H1 (cell line): ENCODE data around the gene TRABD2A. TPM values are rescaled to one million over a fixed set of nuclear protein-coding genes. Genes with fewer than 3 reads are reported as not detected.
A peak's percentile ranks its signal among the peaks of the same experiment; 100 is the strongest.

Experiments
- CTCF ChIA-PET: fragments of 300-600 bp; sonication (Branson Sonifier 250); formaldehyde crosslinking; loops from one replicate; lab custom pipeline; 2021; ENCODE audit not compliant: partially characterized antibody; lab: Charles Lee
- POLR2A ChIA-PET: fragments of 300-600 bp; sonication (Branson Sonifier 250); formaldehyde crosslinking; loops from one replicate; lab custom pipeline; 2021; ENCODE audit warnings: inconsistent platforms; ENCODE audit not compliant: partially characterized antibody; lab: Charles Lee
- DNase-seq, 2 experiments: peaks; one replicate each; pipeline versions ENCODE4 v3.0.0 to v3.0.0-alpha.2; 2010 to 2022; ENCODE audit warnings: low spot score in 2 of 2, low read depth in 1 of 2, mixed read lengths in 1 of 2
- FAIRE-seq: peaks from 2 replicates; lab custom pipeline; 2011; peaks lifted over from hg19 to GRCh38; lab: Jason Lieb, UNC
- H2AFZ ChIP-seq: 2 replicates; pipeline ENCODE4 v1.8.1; 2012; ENCODE audit warnings: low read length, inconsistent platforms
- H2AK5ac ChIP-seq: 2 replicates; pipeline ENCODE4 v1.6.1; 2013; ENCODE audit warnings: low read depth, low read length
- H2BK120ac ChIP-seq: replicated peaks from 2 replicates; pipeline ENCODE3; 2013; ENCODE audit warnings: low read depth, low read length, inconsistent platforms
- H2BK12ac ChIP-seq: 2 replicates; pipeline ENCODE4 v1.6.1; 2013; ENCODE audit warnings: low read depth, low read length
- H2BK15ac ChIP-seq: 2 replicates; pipeline ENCODE4 v1.6.1; 2013; ENCODE audit warnings: low read length
- H2BK20ac ChIP-seq: 2 replicates; pipeline ENCODE4 v1.6.1; 2013; ENCODE audit warnings: low read length
- H2BK5ac ChIP-seq: 2 replicates; pipeline ENCODE4 v1.6.1; 2013; ENCODE audit warnings: low read depth, low read length
- H3K14ac ChIP-seq: 2 replicates; pipeline ENCODE4 v1.6.1; 2013; ENCODE audit warnings: inconsistent platforms; ENCODE audit not compliant: insufficient read length
- H3K18ac ChIP-seq: 2 replicates; pipeline ENCODE4 v1.6.1; 2013; ENCODE audit warnings: low read length; ENCODE audit errors: extremely low read depth
- H3K23ac ChIP-seq: 2 replicates; pipeline ENCODE4 v1.6.1; 2013; ENCODE audit warnings: inconsistent platforms; ENCODE audit not compliant: insufficient read length
- H3K23me2 ChIP-seq: 2 replicates; pipeline ENCODE4 v1.6.1; 2013; ENCODE audit warnings: low read depth, low read length
- H3K27ac ChIP-seq: 2 replicates; pipeline ENCODE4 v1.6.1; 2011; ENCODE audit warnings: low read depth, low read length, inconsistent platforms
- H3K27me3 ChIP-seq, 4 experiments: replicated peaks in 1 of 4; 1 replicate in 1 of 4; 2 replicates in 3 of 4; pipeline versions ENCODE4 v1.6.1 to v1.8.1; 2011 to 2013; ENCODE audit warnings: low read length in 3 of 4, mild to moderate bottlenecking in 3 of 4, inconsistent platforms in 2 of 4, mixed read lengths in 2 of 4, moderate library complexity in 1 of 4; ENCODE audit not compliant: control insufficient read depth in 3 of 4, insufficient read depth in 3 of 4; ENCODE audit errors: extremely low read depth in 1 of 4
- H3K36me3 ChIP-seq, 4 experiments: 2 replicates each; pipeline versions ENCODE4 v1.6.1 to v1.8.1; 2011 to 2013; ENCODE audit warnings: mild to moderate bottlenecking in 4 of 4, low read length in 3 of 4, moderate library complexity in 2 of 4, control low read depth in 1 of 4, inconsistent platforms in 1 of 4; ENCODE audit not compliant: insufficient read depth in 4 of 4, control insufficient read depth in 2 of 4
- H3K4ac ChIP-seq: replicated peaks from 2 replicates; pipeline ENCODE3; 2013; ENCODE audit warnings: low read length, low read depth, mixed read lengths, inconsistent platforms; ENCODE audit not compliant: insufficient read length
- H3K4me1 ChIP-seq, 4 experiments: replicated peaks in 1 of 4; 1 replicate in 1 of 4; 2 replicates in 3 of 4; pipeline versions ENCODE4 v1.6.1 to v1.8.1; 2011 to 2013; ENCODE audit warnings: low read length in 3 of 4, inconsistent platforms in 2 of 4, mixed read lengths in 1 of 4; ENCODE audit not compliant: insufficient read depth in 4 of 4, control insufficient read depth in 3 of 4
- H3K4me2 ChIP-seq, 2 experiments: 2 replicates each; pipeline versions ENCODE4 v1.6.1 to v1.8.1; 2011 to 2013; ENCODE audit warnings: low read depth in 2 of 2, low read length in 2 of 2, control low read depth in 1 of 2, inconsistent platforms in 1 of 2, mild to moderate bottlenecking in 1 of 2; ENCODE audit not compliant: insufficient read depth in 1 of 2
- H3K4me3 ChIP-seq, 4 experiments: fragments of 200-600, 300-600 bp in 1 of 4; sonication (generic), shearing (Covaris generic), sonication (Bioruptor Twin) in 1 of 4; 2 replicates each; pipeline versions ENCODE4 v1.5.1 to v1.8.1; 2011 to 2016; ENCODE audit warnings: low read length in 4 of 4, low read depth in 3 of 4, control low read depth in 2 of 4, inconsistent platforms in 2 of 4, mild to moderate bottlenecking in 2 of 4, mixed read lengths in 1 of 4, moderate library complexity in 1 of 4; ENCODE audit not compliant: insufficient read depth in 2 of 4; ENCODE audit errors: extremely low read depth in 1 of 4
- H3K56ac ChIP-seq: replicated peaks from 2 replicates; pipeline ENCODE3; 2013; ENCODE audit warnings: low read depth, mild to moderate bottlenecking, mixed read lengths, low read length, inconsistent platforms; ENCODE audit not compliant: insufficient read length
- H3K79me1 ChIP-seq: 2 replicates; pipeline ENCODE4 v1.6.1; 2013; ENCODE audit warnings: low read depth, low read length, control low read depth
- H3K79me2 ChIP-seq, 2 experiments: 2 replicates each; pipeline versions ENCODE4 v1.6.1 to v1.8.1; 2012 to 2013; ENCODE audit warnings: low read length in 2 of 2, mild to moderate bottlenecking in 2 of 2, inconsistent platforms in 1 of 2; ENCODE audit not compliant: insufficient read depth in 2 of 2, control insufficient read depth in 1 of 2
- H3K9ac ChIP-seq, 4 experiments: replicated peaks in 1 of 4; 1 replicate in 1 of 4; 2 replicates in 3 of 4; pipeline versions ENCODE4 v1.6.1 to v1.8.1; 2011 to 2013; ENCODE audit warnings: low read depth in 3 of 4, low read length in 3 of 4, control low read depth in 2 of 4, mild to moderate bottlenecking in 2 of 4, moderate library complexity in 2 of 4, inconsistent platforms in 1 of 4; ENCODE audit errors: extremely low read depth in 1 of 4
- H3K9me3 ChIP-seq, 2 experiments: 2 replicates each; pipeline versions ENCODE4 v1.6.1 to v1.8.1; 2012 to 2013; ENCODE audit warnings: mild to moderate bottlenecking in 2 of 2, moderate library complexity in 2 of 2, control low read depth in 1 of 2, inconsistent platforms in 1 of 2, low read depth in 1 of 2, low read length in 1 of 2, mixed read lengths in 1 of 2; ENCODE audit not compliant: insufficient read depth in 2 of 2
- H4K20me1 ChIP-seq, 2 experiments: replicated peaks in 1 of 2; 2 replicates each; pipeline versions ENCODE3 to v1.8.1; 2011 to 2013; ENCODE audit warnings: inconsistent platforms in 2 of 2, low read length in 2 of 2, mild to moderate bottlenecking in 1 of 2; ENCODE audit not compliant: insufficient read depth in 2 of 2, control insufficient read depth in 1 of 2
- H4K5ac ChIP-seq: 2 replicates; pipeline ENCODE4 v1.6.1; 2013; ENCODE audit warnings: low read length, low read depth, mixed read lengths, inconsistent platforms; ENCODE audit not compliant: insufficient read length
- H4K8ac ChIP-seq: 2 replicates; pipeline ENCODE4 v1.8.0; 2013; ENCODE audit warnings: mild to moderate bottlenecking, moderate library complexity, low read length, inconsistent platforms; ENCODE audit not compliant: insufficient read depth; ENCODE audit errors: extremely low read depth
- H4K91ac ChIP-seq: replicated peaks from 2 replicates; pipeline ENCODE3; 2013; ENCODE audit warnings: low read length, mixed read lengths, inconsistent platforms; ENCODE audit not compliant: insufficient read length
- CHD2 ChIP-seq: IDR thresholded peaks from 2 replicates; pipeline ENCODE4 v1.6.1; 2012; ENCODE audit warnings: low read length, improper control_type of control experiment
- CREB1 ChIP-seq: IDR thresholded peaks from 2 replicates; pipeline ENCODE4 v1.6.1; 2012; ENCODE audit warnings: inconsistent platforms
- CTBP2 ChIP-seq: IDR thresholded peaks from 2 replicates; pipeline ENCODE4 v1.7.0; 2011; ENCODE audit warnings: borderline replicate concordance, mild to moderate bottlenecking, moderate library complexity, mixed read lengths, low read length; ENCODE audit not compliant: insufficient read depth, insufficient read length
- EGR1 ChIP-seq: IDR thresholded peaks from 2 replicates; pipeline ENCODE4 v1.6.1; 2011; ENCODE audit warnings: low read depth, low read length, borderline replicate concordance
- GTF2F1 ChIP-seq: IDR thresholded peaks from 2 replicates; pipeline ENCODE4 v1.6.1; 2012; ENCODE audit warnings: low read depth, low read length, improper control_type of control experiment, borderline replicate concordance
- JUND ChIP-seq: IDR thresholded peaks from 2 replicates; pipeline ENCODE4 v1.6.1; 2011; ENCODE audit warnings: mild to moderate bottlenecking, improper control_type of control experiment, low read length
- MAFK ChIP-seq: IDR thresholded peaks from 2 replicates; pipeline ENCODE4 v1.6.1; 2012; ENCODE audit warnings: low read depth, mild to moderate bottlenecking, improper control_type of control experiment, low read length
- RNF2 ChIP-seq: fragments of 200-900, 300-1000 bp; sonication (generic); IDR thresholded peaks from 2 replicates; pipeline ENCODE4 v1.7.1; 2016; ENCODE audit warnings: borderline replicate concordance, low read depth, mild to moderate bottlenecking, antibody characterized with exemption, low read length; ENCODE audit not compliant: poor library complexity, severe bottlenecking; ENCODE audit errors: missing control alignments
- SIX5 ChIP-seq: IDR thresholded peaks from 2 replicates; pipeline ENCODE4 v1.6.1; 2011; ENCODE audit warnings: mild to moderate bottlenecking, low read depth, low read length
- TEAD4 ChIP-seq: IDR thresholded peaks from 2 replicates; pipeline ENCODE4 v1.6.1; 2012; ENCODE audit warnings: low read depth, low read length, inconsistent platforms, mixed read lengths
- ZNF274 ChIP-seq: IDR thresholded peaks from 2 replicates; pipeline ENCODE4 v1.7.0; 2012; ENCODE audit warnings: low read length, borderline replicate concordance; ENCODE audit errors: extremely low read depth
- WGBS, 2 experiments: shearing (Covaris generic) in 1 of 2; methylation state at CpG; one replicate each; pipeline versions ENCODE4 v1.1.6 to v1.1.7; 2013 to 2015; ENCODE audit warnings: low lambda C conversion rate in 2 of 2, mixed read lengths in 2 of 2, inconsistent platforms in 1 of 2, low coverage in 1 of 2, missing lambda C conversion rate in 1 of 2; ENCODE audit not compliant: insufficient replicate concordance in 2 of 2, insufficient coverage in 1 of 2, insufficient read length in 1 of 2; ENCODE audit errors: extremely low coverage in 1 of 2, missing lambda C conversion rate in 1 of 2; 5-methylcytosine and 5-hydroxymethylcytosine counted together
- polyA plus RNA-seq, 7 experiments: library from polyadenylated mRNA; depleted of rRNA in 3 of 7; stranded (reverse) in 5 of 7; unstranded in 2 of 7; fragments of >200 nt in 5 of 7; fragments of 200-250 nt in 2 of 7; gene quantifications; 1 replicate in 5 of 7; 2 replicates in 1 of 7; 4 replicates in 1 of 7; pipeline versions ENCODE4 v1.2.1 to v1.2.3, GENCODE V29; 2011 to 2013; ENCODE audit warnings: missing spikeins in 2 of 7, mixed read lengths in 2 of 7
- total RNA-seq: library from RNA; stranded (reverse); fragmentation: NEBNext Ultra II Directional; extraction: Animal tissue kit (Norgen Biotek cat#: 25700); gene quantifications from 2 replicates; pipeline ENCODE4 v1.2.1, GENCODE V29; 2021
- TF ChIP-seq, protein P1 (sequence below): IDR thresholded peaks from 2 replicates; pipeline ENCODE4 v1.6.1; 2011; ENCODE audit warnings: low read depth, mild to moderate bottlenecking, low read length; ENCODE audit not compliant: insufficient read depth

The TRABD2A gene
- total and polyA plus RNA-seq, 2 of the 8 experiments (the other 6 are each of a cell fraction or from before 2014, with no cell fraction given), result 17.3 to 18.6 TPM

DNA sequence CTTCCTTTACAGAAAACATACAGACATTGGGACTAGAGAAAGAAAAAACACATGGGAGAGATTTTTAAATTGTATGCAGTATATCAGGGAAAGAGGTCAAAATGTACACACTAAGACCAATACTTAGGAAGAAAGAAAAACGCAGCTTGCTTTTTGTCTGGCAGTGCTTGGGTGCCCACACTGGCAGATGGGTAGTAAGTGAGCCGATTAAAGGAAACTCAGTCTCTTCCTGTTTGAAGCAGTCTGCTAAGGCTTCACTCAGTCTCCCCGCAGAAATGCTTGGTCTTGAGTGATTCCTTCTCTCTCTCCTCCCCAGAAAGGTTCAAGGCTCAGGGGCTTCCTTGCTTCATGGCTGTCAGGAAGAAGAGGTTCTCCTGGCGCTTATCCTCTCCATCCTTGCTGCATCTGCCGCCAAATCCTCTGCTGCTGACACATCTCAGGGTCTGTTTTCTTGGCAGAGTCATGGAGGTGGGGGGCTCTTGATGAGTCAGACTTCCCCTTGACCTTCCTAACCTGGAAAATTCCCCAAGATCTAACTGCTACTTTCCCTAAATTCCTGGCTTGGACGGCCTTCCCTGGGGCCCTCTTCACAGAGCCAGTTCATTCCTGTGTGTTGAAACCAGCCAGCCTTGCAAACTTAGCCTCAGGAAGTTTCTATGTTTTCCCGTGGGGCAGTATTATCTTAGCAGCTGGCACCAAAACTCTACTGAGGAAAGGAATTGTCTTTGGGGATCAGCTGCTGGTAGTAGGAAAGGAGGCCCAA is 14.1 kb upstream of the TRABD2A start:
- no peaks in the 10 kb centered on the region for H3K79me2 ChIP-seq
- no peak overlapping the region for H4K91ac ChIP-seq
- no peak overlapping the region for H3K4ac ChIP-seq
- DNase-seq, result no peak
- H4K20me1 ChIP-seq, result no peaks in the 10 kb centered on the region
- no peak overlapping the region for H3K14ac ChIP-seq
- H3K4me3 ChIP-seq, result no peak overlapping the region
- H4K8ac ChIP-seq, result no peak overlapping the region
- no peak overlapping the region for H2BK5ac ChIP-seq
- no peaks in the 10 kb centered on the region for H3K27me3 ChIP-seq
- H4K5ac ChIP-seq, result no peak overlapping the region
- no peaks in the 10 kb centered on the region for H3K36me3 ChIP-seq
- H2BK15ac ChIP-seq, result no peak overlapping the region
- ChIA-PET POLR2A (interaction anchor here (0.6 to 3.8 kb wide), 3 partner anchors 11 to 39 kb away, joined by 3 to 23 read pairs (median 4); partner anchors contain the start of gene TMSB10), CTCF (interaction anchor here (1.2 to 1.8 kb wide), 3 partner anchors 13 to 402 kb away, joined by 3 to 5 read pairs (median 4); no protein-coding TSS in a partner anchor)
- no peak overlapping the region for H2BK120ac ChIP-seq
- 82% methylated on average over 7 of the region's 7 CpGs; no CpG with 5 or more reads in 1 of the 2 experiments for WGBS, 2 experiments
- FAIRE-seq, result no peak
- H3K18ac ChIP-seq, result no peak overlapping the region
- H3K4me1 ChIP-seq, result peaks cover 2 to 7% (median 5%) of the 10 kb centered on the region in 4 experiments; a peak in 5 of 7 replicates
- H3K23me2 ChIP-seq, result no peaks in the 10 kb centered on the region
- H3K4me2 ChIP-seq, result 0 out of 4 replicates have a peak overlapping the region, but pooled peaks of 1 of the 2 experiments have one; percentile 17
- no peak overlapping the region for H3K27ac ChIP-seq
- no peaks in the 10 kb centered on the region for H3K79me1 ChIP-seq
- no peak overlapping the region; the same call in 1 of the 2 replicates for H2BK20ac ChIP-seq
- H2BK12ac ChIP-seq, result no peak overlapping the region
- no peak overlapping the region for H3K23ac ChIP-seq
- H2AK5ac ChIP-seq, result no peak overlapping the region
- no peak overlapping the region for H3K56ac ChIP-seq
- no peaks in the 10 kb centered on the region for H3K9me3 ChIP-seq
- no peak overlapping the region for H3K9ac ChIP-seq
- H2AFZ ChIP-seq, result no peak overlapping the region; the same call in 1 of the 2 replicates
- TF ChIP-seq JUND, result no peak
- no peak for TF ChIP-seq RNF2
- TF ChIP-seq, protein P1, sequence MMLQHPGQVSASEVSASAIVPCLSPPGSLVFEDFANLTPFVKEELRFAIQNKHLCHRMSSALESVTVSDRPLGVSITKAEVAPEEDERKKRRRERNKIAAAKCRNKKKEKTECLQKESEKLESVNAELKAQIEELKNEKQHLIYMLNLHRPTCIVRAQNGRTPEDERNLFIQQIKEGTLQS, result no peak
- TF ChIP-seq MAFK, result no peak
- TF ChIP-seq ZNF274, result no peak
- TF ChIP-seq TEAD4, result no peak
- no peak for TF ChIP-seq SIX5
- no peak for TF ChIP-seq CREB1
- TF ChIP-seq EGR1, result no peak
- TF ChIP-seq GTF2F1, result no peak
- TF ChIP-seq CTBP2, result no peak
- TF ChIP-seq CHD2, result no peak
